ENCODE data around the gene ENTREP1.
"Not testable (repeated sequence)": the region's sequence is repeated elsewhere in the genome, so short reads cannot be mapped to it uniquely, and the experiment has no call there.

The ENTREP1 gene

GRCh38 chr9:69324549-69325401 is at the start of gene ENTREP1:
ENTREP1 (plus strand) TSS chr9:69325215; CDS start chr9:69325310, 95 bp downstream.
- DNase-seq = peak; percentile 27

DNA sequence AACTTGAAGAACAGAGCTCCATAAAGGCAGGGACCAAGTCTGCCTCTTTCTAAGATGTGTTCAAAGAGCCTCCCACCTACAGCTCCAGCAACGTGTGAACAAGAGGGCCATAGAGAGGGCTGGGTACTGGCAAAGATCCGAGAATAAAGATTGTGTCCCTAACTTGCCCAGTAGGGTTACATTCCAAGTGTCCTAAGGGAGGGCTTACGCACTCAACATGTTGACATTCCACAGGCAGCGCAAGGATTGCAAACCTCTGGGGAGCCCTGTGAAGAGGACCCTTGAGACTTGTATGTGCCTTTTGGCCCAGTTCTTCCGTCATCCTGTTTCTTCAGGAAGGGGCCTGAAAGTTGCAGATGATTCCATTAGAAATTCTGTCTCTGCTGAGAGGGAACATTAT is 48.2 kb upstream of the ENTREP1 start:
- no peak for DNase-seq

DNA sequence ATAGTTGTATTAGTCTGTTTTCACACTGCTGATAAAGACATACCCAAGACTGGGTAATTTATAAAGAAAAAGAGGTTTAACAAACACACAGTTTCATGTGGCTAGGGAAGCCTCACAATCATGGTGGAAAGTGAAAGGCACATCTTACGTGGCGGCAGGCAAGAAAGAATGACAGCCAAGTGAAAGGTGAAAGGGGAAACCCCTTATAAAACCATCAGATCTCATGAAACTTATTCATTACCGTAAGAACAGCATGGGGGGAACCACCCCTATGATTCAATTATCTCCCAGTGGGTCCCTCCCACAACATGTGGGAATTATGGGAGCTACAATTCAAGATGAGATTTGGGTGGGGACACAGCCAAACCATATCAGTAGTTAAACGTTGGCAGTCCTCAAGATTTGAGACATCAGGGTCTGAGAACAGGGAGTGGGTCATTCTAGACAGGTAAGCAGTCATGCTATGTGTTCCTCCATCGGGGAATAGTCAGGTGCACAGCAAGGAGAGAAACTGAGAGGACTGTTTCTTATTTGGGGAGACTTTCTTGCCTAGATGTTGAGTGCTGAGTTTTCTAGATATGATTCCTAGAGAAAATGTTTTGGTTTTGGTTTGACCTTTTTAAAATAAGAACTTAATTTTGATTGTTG is 45.8 kb upstream of the ENTREP1 start:
- no peak for DNase-seq

GRCh38 chr9:69279733-69280132 is 45.3 kb upstream of the ENTREP1 start:
- no peak for DNase-seq

DNA sequence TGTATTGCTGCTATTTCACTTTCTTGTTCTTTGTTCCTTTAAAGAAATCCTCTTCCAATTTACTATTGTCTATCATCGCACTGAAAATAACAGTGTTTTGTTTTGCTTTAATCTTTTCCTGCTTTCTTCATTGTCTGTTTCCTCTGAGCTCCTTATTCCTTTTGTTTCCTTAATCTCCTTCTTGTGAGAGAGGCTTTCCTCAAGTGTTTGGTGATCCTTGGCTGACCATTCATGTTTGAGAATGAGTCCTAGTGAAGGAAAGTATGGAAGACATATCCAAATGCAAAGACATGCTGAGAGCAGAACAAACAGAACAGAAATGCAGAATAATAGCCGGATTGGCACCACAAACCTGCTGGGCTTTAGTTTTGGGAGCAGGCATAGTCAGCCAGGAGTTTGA is 42.0 kb upstream of the ENTREP1 start:
- no peak for DNase-seq

DNA sequence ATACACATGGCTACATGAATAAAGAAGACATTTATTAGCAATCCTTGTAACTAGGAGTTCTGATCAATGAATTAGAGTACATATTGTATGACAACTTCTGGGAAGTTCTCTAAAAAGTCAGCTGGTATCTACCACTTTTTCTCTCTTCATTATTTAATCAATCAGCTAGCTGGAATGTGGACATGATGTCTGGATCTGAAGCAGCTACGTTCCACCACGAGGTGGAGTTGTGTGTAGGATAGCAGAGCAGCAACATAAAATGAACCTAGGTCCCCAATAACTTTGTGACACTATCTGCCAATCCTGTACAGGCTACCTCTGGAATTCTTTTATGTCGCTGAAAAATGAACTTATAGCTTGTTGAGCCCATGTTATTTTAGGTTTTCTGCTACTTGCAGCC is 32.9 kb upstream of the ENTREP1 start:
- DNase-seq = no peak

- no peak for DNase-seq
Observed at GRCh38 chr9:69293156-69293555, 31.9 kb upstream of the ENTREP1 start.

DNA sequence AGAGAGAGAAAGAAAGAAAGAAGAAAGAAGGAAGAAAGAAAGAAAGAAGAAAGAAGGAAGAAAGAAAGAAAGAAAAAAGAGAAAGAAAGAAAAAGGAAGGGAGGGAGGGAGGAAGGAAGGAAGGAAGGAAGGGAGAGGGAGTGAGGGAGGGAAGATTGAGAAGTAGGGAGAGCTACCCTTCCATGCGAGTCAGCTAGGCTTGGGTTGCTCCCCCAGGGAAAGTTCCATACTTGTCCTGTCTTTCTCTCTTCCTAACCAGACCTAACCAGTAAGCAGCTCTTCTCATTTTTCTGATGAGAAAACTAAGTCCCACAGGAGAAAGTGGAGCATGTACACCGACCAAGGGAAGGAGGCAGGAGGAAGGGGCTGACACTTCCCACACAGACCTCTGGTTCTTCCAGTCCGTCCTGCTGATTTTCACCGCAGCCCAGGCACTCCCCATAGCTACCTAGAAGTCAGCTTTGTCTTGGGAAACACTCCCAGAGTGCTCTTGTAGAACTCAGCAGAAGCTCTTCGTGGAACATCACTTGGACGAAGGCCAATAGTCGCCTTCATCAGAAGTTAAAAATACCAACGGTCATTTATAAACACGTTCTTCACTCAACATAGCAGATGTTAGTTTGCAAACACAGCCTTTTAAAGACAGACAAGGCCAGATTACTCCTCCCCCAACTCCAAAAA is 29.0 kb upstream of the ENTREP1 start:
- DNase-seq = no peak

DNA sequence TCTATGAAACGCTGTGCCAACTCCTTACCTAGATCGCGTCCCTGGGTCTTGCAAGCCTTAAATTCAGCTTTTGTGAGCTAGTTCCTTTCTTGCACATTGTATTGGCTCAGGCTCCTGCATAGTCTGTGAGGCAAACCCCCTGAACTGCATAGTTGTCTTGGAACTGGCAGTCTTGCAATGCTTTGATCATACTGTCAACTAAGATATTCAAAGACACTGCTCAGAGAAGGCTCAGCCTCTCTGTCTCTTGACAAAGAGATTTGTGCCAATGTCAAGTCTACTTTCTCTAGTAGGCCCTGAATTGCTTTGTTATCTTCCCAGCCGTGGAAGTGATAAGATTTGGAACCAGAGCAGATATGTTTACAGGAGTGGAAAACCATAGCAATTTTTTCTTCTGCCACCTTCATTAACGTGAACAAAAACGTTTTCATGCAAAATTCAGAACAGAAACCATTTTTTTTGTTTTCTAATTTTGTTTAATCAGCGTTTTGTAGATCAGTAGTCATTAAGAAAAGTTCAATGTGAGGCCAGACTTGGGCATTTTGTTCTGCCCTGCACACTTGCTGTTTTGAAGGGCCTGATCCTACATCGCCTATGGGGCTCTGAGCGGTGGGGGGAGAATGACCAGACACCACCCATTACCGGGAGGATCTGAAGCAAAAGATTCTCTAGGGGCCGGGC is 27.6 kb upstream of the ENTREP1 start:
- DNase-seq = no peak

DNA sequence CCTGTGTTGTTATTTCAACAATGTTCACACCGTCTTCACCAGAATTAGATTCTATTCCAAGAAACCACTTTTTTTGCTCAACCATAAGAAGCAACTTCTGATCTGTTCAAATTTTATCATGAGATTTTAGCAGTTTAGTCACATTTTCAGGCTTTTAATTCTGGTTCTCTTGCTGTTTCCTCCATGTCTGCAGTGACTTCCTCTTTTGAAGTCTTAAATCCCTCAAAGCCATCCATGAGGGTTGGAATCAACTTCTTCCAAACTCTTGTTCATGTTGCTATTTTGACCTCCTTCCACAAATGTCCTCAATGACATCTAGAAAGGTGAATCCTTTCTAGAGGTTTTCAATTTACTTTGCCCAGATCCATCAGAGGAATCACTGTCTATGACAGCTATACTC is 25.7 kb upstream of the ENTREP1 start:
- no peak for DNase-seq

GRCh38 chr9:69299826-69300225 is 25.2 kb upstream of the ENTREP1 start:
- DNase-seq = no peak

- DNase-seq = no peak
Observed at GRCh38 chr9:69303331-69303730, 21.7 kb upstream of the ENTREP1 start.

GRCh38 chr9:69306895-69307445 is 18.0 kb upstream of the ENTREP1 start:
- DNase-seq = not testable (repeated sequence)

DNA sequence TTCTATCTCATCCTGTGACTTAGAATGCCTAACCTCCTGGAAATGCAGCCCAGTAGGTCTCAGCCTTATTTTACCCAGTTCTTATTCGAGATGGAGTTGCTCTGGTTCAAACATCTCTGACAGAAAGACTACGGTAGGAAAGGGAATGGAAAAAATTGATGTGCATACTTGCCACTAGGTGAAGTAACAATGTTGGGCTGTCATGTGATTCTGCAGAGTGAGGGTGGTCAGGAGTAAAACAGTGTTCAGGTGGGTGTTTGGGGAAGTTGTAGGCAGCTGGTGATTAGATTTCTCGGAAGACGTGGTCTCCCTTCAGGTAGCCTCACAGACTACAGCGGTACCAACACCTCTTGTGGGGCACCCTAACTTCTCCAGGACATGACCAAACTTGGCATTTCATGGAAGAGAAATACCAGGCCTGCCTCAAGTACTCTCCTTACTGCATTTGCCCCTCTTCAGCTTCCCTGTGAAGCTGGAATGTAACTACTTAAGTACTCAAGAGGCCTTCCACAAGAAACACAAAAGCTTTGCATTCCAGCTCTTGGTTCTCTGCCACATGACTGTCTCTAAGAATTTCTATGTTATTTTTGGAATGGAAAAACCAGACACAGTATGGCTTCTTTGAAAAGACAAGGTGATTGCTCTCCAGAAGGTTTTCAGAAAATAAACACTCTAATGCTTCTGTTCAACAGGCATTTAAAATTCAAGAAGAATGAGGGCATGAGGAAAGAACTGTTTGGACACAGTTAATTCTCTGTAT is 17.4 kb upstream of the ENTREP1 start:
- no peak for DNase-seq

GRCh38 chr9:69308206-69308931 is 16.6 kb upstream of the ENTREP1 start:
- no peak for DNase-seq

- no peak for DNase-seq
Observed at GRCh38 chr9:69313175-69313574, 11.8 kb upstream of the ENTREP1 start.

GRCh38 chr9:69314547-69314946 is 10.5 kb upstream of the ENTREP1 start:
- DNase-seq = no peak

DNA sequence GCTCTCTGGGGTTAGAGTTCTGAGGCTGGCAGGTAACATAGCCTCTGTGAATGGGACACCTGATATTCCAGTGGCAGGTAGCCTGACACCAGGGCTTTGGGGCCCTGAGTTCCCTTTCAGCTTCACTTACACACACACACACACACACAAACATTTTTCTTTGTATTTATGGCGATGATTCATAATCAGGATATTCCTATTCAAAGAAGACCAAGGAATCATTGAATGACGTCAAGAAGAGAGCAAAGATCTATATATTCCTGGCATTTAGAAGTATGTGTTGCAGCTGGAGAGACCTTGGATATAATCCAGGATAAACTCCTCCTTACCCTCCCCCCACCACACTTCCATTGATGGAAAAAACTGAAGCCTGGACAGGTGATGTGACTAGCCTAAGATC is 7.9 kb upstream of the ENTREP1 start:
- DNase-seq = no peak

GRCh38 chr9:69317894-69318293 is 7.1 kb upstream of the ENTREP1 start:
- DNase-seq = no peak

- no peak for DNase-seq
Observed at GRCh38 chr9:69319324-69320025, 5.5 kb upstream of the ENTREP1 start.

DNA sequence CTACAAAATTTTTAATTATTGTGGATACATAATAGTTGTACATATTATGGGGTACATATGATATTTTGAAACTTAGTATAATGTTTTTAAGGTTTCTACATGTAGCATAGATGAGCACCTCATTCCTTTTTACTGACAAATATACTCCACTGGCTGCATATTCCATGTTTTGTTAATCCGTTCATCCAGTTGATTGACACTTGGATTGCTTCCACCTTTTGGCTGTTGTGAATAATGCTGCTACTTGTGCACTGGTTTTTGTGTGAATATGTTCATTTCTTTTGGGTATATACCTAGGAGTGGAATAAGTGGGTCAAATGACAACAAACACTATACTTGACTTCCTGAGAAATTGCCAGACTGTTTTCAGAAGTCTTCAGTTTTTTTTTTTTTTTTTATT is 2.8 kb upstream of the ENTREP1 start:
- DNase-seq = no peak
